Activated CD4-positive, CD25-positive, alpha-beta regulatory T cell treated with anti-CD3 and anti-CD28 coated beads, Interleukin-2, amount 50 U/mL, for 72 hours (primary cell): Measurements from ENCODE around the gene MIXL1.
"Not testable (repeated sequence)": the region's sequence is repeated elsewhere in the genome, so short reads cannot be mapped to it uniquely, and the experiment has no call there.

ENCODE experiments used
- DNase-seq: peaks from one replicate; pipeline ENCODE4 v3.0.0; 2021

Gene MIXL1

GRCh38 chr1:226223157-226223785 lies at the start of gene MIXL1:
TSS of gene MIXL1 (plus strand) at chr1:226223664. CDS start at chr1:226223682, 18 bp downstream.
- no peak for DNase-seq

- DNase-seq: no peak
These were observed 46.6 kb upstream of the MIXL1 start for GRCh38 chr1:226176870-226177269.

- DNase-seq: no peak
These were observed 41.3 kb upstream of the MIXL1 start for GRCh38 chr1:226181996-226182714.

GRCh38 chr1:226185141-226186036 lies 38.1 kb upstream of the MIXL1 start:
- DNase-seq: no peak

GRCh38 chr1:226186124-226187018 lies 37.1 kb upstream of the MIXL1 start, which contains the start of gene ACBD3:
TSS of gene ACBD3 (minus strand) at chr1:226186741. CDS start at chr1:226186675, 66 bp downstream.
- peak; percentile 83 for DNase-seq

GRCh38 chr1:226187019-226187322 lies 36.5 kb upstream of the MIXL1 start:
- DNase-seq: no peak

- DNase-seq: no peak
These were observed 36.1 kb upstream of the MIXL1 start for GRCh38 chr1:226187380-226187779.

GRCh38 chr1:226195144-226195543 lies 28.3 kb upstream of the MIXL1 start:
- DNase-seq: no peak

GRCh38 chr1:226199971-226200370 lies 23.5 kb upstream of the MIXL1 start:
- DNase-seq: no peak

- no peak for DNase-seq
These were observed 22.4 kb upstream of the MIXL1 start for GRCh38 chr1:226201029-226201593.

- DNase-seq: no peak
These were observed 21.2 kb upstream of the MIXL1 start for GRCh38 chr1:226202246-226202645.

GRCh38 chr1:226202666-226203065 lies 20.8 kb upstream of the MIXL1 start:
- DNase-seq: not testable (repeated sequence)

- DNase-seq: no peak
These were observed 20.2 kb upstream of the MIXL1 start for GRCh38 chr1:226203240-226203639.

GRCh38 chr1:226203655-226204054 lies 19.8 kb upstream of the MIXL1 start:
- no peak for DNase-seq

- no peak for DNase-seq
These were observed 19.3 kb upstream of the MIXL1 start for GRCh38 chr1:226204198-226204597.

- no peak for DNase-seq
These were observed 16.4 kb upstream of the MIXL1 start for GRCh38 chr1:226207048-226207447.

- DNase-seq: no peak
These were observed 14.0 kb upstream of the MIXL1 start for GRCh38 chr1:226209307-226210059.

GRCh38 chr1:226210571-226211176 lies 12.8 kb upstream of the MIXL1 start:
- no peak for DNase-seq

- no peak for DNase-seq
These were observed 12.2 kb upstream of the MIXL1 start for GRCh38 chr1:226211181-226211821.

GRCh38 chr1:226212545-226212944 lies 10.9 kb upstream of the MIXL1 start:
- no peak for DNase-seq
